SH-SY5Y (cell line): ENCODE results near the gene GNA15.

Experiments
- GATA2 ChIP-seq: IDR thresholded peaks from 2 replicates; pipeline ENCODE4 v1.6.1; 2011; ENCODE audit warnings: mild to moderate bottlenecking, low read depth, low read length
- GATA3 ChIP-seq: IDR thresholded peaks from 2 replicates; pipeline ENCODE4 v1.6.1; 2011; ENCODE audit warnings: low read depth, mild to moderate bottlenecking, low read length, moderate library complexity

DNA sequence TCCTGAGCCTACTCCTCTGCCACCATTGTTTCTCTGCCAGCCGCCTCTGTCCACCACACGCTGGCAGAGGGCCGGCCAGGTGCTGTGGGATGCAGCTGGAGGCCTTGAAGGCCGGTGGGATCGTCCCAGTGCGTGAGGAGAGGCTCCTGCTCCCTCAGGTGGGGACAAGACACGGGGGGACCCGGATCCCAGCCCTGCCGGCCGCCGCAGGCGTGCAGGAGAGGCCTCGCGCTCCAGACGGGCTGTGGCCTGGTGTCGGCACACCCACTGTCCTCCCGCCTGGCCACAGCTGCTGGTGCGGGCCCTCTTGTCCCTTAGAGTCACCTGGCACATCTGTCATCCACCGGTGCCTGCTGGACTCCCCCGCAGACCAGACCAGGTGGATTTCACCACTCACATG lies 18.1 kb upstream of the GNA15 start:
- no peak for TF ChIP-seq GATA2
- TF ChIP-seq GATA3 = no peak
